GM18508 (cell line): ENCODE measurements around the gene DIPK1B.

Source experiments
- ATAC-seq: cut with Tn5 transposase; IDR thresholded peaks from one replicate; pipeline ENCODE4 v1.9.1; 2021; ENCODE audit warnings: moderate number of reproducible peaks; ENCODE audit not compliant: insufficient read depth, unreplicated experiment

Gene DIPK1B

DNA sequence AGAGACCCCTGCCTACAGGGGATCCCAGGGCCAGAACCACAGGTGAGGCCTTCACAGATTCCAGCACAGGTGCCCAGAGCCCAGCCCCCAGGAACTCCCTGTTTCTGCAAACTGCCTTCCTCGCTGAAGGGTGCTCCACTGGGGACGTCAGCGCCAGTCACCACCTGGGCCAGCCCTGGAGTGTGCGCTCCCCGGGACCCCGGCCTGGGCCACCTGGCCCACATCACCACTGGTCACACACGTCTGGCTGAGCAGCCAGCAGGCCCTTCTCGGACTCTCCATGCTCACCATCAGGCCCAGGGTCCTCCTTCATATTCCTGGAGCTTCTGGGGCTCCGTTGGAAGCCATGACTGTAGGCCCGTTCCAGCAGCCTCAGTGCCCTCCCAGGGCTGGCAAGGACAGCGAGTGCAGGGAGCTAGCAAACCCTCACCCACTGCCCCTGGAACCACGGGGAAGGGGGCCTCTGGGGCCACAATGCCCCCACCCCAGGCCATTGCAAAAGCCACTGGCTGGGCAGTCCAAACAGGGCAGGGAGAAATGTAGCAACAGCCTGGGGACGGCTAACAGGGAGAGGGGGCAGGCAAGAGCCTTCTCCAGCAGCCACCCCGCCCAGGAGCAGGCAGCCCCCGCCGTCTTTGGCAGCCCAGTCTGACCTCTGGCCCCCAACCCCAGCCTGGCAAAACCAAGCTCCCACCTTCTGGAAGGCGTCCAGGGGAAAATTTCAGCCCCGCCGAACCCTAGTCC lies 26.4 kb upstream of the DIPK1B start:
- no peak for ATAC-seq

GRCh38 chr9:136686534-136686793 lies 25.9 kb upstream of the DIPK1B start:
- ATAC-seq: no peak

GRCh38 chr9:136686794-136687711 lies 25.3 kb upstream of the DIPK1B start, which contains the start of gene AGPAT2:
AGPAT2 (minus strand) TSS chr9:136687457; CDS start chr9:136687357, 100 bp downstream.
- no peak for ATAC-seq

DNA sequence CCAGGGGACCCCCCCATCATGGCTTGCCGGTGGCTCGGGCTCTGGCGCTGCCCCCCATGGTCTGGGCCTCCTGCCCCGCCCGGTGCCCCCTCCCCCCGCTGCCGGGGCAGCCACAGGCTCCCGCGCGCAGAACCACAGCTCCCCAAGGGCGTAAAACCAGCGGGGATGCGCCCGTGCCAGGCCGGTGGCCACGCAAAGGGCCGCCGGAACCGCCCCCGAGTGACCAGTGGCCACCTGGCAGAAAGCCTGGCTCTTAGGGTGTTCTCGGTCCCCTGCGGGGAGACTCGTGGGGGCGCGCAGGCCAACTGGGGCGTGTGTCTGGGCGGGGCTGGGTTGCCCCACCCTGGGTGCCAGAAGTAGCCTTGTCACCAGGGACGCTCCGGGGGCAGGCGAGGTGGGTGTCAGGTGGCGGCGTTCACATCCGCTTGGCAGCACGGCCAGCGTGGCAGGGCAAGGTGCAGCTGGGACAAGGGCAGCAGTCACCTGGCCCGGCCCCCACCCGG lies 24.6 kb upstream of the DIPK1B start:
- ATAC-seq: no peak

DNA sequence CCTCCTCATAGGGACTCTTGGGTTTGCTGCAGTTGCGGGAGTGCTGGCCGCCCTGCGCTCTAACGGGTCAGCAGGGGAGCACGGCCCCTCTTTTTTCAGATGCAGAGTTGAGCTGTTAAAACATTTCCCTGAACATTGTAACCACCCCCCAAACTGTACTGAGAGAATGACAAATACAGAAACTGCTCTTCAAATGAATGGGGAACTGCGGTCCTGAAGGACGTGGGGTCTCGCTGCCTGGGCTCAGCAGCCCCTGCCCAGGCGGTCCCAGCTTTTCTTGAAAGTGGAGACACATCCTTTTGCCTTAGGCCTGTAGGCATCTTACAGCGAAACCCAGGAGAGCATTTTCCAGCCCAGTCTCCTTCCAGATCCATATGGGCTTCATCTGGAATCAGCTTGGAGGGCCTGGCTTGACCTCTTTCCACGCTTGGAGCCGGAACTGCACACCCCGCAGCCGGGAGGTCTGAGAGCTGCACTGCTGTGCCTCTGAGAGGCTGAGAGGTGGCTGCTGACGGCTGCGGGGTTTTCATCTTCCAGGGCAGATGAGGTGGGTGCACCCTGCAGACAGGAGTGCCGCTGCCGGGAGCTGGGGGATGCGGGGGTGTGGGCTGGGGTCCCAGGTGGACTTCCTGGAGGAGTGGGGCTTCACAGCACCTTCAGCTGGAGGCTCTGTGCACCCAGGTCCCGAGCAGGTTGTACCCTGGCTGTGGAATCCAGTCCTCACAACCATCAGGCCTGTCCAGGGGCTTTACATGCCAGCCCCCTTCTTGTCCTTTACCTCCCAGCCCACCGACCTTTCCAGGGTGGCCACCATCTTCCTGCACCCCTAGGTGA lies 23.9 kb upstream of the DIPK1B start:
- no peak for ATAC-seq

GRCh38 chr9:136689108-136689460 lies 23.3 kb upstream of the DIPK1B start:
- ATAC-seq: no peak

GRCh38 chr9:136690104-136690805 lies 22.1 kb upstream of the DIPK1B start:
- no peak for ATAC-seq

GRCh38 chr9:136690806-136691261 lies 21.5 kb upstream of the DIPK1B start:
- ATAC-seq: no peak

GRCh38 chr9:136691316-136692184 lies 20.8 kb upstream of the DIPK1B start:
- no peak for ATAC-seq

- ATAC-seq: no peak
These were observed 19.9 kb upstream of the DIPK1B start for GRCh38 chr9:136692185-136693134.

DNA sequence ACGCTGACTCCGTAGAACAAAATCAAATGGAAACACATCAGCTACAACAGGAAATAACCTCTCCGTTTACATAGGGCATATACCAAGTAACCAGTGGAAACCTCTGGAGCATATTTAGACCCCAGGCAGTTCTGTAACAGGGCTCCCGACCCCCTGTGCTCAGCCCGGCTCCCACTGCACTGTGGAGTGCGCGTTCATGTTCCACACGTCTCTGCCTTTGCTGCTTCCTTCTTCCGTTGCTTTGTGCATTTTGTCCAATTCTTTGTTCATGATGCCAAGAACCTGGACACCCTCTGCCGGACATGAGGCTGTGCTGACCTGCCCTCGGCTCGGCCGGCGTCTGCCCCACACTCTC lies 19.3 kb upstream of the DIPK1B start:
- ATAC-seq: no peak

DNA sequence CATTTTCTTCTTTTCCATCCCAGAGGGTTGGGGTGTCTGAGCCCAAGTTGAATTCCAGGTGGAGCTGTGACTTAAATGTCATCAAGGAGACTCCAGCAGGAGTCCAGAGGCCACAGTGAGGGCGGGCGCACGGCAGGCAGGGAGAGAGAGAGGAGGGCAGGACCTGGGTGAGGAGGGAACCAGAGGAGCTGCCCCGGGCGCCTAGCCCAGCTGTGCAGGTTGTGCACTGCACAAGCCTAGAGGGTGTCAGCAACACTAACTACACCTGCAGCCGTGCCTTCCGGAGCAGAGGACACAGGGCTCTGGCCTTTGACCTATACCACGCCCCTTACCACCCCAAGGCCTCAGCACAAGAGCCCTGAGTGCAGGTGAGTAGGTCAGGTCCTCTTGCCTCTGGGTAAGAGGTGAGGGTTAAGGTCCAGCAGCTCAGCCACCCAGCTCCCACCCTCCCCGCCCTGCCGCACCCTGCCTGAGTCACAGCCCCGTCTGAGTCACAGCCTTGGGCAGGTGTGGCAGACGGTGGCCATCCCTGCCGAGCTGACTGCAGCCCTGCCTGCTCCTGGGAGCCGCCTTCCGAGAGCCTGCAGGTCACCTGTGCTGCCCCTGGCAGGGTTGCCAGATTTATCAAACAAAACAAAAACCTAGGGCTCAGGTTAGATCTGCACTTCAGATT lies 18.7 kb upstream of the DIPK1B start:
- ATAC-seq: no peak

DNA sequence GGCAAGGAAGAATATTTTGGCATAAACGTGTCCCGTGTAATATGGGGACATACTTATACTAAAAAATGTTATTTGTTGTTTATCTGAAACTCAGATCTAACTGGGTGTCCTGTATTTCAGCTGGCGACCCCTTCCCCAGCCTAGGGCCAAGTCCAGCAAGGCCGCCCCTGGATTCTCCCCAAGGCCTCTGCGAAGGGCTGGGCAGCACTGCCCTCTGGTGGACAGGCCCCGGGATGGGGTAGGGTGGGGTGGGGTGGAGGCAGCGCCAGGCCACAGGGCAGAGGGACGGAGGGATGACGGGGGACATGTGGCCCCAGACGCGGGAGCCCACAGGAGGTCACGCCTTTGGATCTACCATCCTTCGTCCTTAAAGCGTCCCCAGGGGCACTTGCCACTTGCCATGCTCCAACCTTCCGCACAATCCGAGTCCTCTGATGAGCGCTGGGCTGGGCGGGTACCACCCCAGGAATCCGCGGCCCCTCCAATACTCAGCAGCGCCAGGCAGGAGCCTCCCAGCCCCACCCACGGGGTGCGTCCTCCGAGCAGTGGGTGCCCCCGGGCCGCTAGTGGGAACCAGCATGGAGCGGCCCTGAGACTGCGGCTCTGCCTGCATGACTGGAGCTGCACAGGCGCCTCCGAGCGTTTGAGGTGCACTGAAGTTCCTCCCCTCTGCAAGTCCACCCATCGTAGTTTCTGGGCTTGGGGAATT lies 18.1 kb upstream of the DIPK1B start:
- ATAC-seq: no peak

DNA sequence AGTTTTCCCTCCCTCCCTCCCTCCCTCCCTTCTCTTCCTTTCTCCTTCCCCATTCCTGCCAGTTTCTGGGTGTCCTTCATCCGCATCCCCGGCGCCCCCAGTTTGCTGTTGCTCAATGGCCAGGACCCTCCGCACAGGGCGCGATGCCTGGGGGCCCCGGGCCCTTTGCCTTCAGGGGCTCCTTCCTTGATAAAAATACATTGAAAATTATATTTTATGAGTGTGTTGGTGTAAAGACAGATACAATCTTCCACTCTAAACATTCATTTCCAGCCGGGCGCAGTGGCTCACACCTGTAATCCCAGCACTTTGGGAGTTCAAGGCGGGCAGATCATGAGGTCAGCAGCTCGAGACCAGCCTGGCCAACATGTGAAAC lies 17.5 kb upstream of the DIPK1B start:
- ATAC-seq: no peak

GRCh38 chr9:136695435-136695895 lies 16.9 kb upstream of the DIPK1B start:
- no peak for ATAC-seq

DNA sequence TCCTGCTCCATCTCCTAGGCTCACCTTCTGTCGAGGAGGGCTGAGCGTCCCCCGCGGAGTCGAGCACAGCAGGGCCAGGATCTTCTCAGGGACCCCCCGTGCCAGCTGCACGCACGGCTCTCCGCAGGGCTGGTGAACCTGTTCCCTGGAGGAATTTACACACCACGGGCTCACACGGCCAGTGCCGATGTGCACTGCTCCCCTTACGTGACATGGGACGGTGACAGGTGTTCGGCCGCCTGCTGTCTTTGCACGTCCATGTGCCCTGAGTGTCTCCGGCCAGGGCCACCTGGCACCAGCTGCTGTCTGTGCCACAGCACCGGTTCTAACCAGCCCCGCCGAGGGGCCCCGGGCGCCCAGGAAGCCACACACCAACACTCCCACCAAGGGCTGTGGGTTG lies 16.4 kb upstream of the DIPK1B start:
- ATAC-seq: no peak

DNA sequence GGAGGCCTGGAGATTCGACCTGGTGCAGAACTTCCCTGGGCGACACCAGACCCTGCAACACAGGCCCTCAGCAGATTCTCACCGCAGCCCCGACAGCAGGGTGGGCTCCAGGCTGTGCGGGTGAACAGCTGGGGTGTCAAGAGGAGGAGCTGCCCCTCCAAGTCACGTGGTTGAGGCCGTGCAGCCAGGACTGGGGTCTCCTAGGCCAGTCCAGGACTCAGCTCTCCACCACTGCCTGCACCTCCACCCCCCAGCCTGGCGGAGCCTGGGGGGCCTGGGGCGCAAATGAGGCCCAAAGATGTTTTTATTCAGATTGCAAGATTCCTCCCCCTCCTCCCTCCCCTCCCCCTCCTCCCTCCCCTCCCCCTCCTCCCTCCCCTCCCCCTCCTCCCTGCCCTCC lies 15.9 kb upstream of the DIPK1B start:
- ATAC-seq: no peak
